ENCODE measurements around the gene PLRG1.
A peak's percentile ranks its signal among the peaks of the same experiment; 100 is the strongest.
"Not testable (repeated sequence)": the region's sequence is repeated elsewhere in the genome, so short reads cannot be mapped to it uniquely, and the experiment has no call there.

Gene PLRG1

DNA sequence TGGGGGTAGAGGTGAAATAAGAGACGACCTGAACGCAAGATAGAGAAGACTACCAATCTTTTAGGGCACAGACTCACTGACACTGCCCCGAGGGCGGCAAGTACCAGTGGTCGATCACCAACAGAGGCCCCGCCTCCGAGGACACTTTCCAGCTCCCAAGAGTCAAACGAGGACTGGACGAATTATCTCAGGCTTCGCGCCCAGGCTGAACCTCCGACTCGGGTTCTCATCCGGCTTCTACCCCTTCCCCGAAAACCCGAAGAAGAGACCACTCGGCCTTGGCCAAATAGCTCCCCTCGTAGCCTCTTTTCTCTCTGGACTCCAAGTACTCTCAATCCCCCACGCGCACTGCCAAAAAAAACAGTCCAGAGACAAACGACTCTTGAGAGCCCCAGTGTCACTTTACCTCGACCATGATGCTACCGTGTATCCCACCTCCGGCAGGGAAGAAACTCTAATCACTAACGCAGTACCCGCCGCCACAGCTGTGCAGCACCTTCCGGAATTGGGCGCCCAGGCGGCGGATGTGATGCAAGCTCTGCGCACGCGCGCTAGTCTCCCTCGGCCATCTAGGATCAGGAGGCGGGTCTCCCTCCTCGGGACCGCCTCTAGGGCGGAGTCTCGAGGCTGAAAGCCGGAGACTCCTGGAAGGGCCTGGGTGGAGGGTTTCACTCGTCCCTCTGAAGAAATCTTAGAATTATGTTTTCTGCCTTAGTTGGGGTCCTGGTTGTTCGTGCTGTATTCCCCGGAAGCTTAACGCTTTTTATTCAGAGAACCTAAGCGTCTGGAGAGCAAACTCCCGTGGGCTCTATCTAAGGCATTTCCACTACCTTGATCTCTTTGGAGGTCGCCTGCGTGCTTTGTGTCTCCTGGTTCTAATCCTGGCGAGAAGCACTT lies at the start of gene PLRG1:
PLRG1 (minus strand) TSS at position 507 of the 897 bp plus-strand sequence; CDS start at position 415, 92 bp downstream.
- peak; percentile 90 for DNase-seq

DNA sequence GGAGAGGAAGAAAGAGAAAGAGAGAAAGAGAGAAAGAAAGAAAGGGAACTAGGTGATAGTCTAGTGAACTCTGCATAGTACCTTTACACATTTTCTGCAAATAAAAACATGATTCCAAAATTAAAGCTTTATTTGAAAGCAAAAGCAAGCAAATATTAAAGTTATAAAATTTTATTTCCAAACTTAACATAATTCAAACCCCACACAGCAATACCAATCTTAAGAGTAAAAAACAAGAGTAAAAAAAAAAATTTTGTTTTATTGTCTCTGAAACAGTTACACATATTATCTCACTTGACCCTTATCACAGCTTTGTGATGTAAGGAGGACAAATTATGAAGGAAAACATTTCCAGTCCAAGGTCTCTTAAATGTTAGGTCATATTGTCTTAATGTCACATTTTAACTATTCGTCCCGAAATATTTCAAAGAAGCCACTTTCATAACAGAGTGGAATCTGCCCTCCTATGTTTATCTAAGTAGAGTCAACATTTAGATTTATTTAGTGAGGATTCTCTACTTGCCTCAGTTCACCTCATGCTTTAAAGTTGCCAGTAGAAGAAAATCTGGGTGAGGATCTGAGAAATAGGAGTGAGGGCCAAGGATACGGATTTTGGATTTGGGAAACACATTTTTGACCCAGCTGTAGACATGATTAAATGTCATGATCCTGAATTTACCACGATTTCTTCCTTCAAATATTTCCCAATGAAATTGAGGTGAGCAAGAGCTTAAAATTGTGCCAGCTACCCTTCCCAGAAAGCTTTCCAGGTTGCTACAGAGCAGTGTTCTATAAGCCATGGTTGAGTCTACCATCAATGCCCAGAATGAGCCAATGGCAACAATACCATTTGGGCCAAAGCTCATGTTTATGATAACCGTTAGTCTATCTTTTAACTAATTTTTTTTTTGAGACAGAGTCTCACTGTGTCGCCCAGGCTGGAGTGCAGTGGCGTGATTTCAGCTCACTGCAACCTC lies 47.9 kb upstream of the PLRG1 start:
- no peak for DNase-seq

DNA sequence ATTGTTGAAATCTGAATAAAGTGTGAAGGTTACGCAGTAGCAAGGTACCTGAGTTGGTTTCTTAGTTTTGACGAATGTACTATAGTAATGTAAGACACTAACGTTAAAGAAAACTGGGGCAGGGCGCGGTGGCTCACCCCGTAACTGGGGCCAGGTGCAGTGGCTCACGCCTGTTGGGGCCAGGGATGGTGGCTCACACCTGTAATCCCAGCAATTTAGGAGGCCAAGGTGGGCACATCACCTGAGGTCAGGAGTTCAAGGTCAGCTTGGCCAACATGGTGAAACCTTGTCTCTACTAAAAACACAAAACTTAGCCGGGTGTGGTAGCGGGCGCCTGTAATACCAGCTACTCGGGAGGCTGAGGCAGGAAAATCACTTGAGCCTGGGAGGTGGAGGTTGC lies 47.1 kb upstream of the PLRG1 start:
- not testable (repeated sequence) for DNase-seq

- DNase-seq: peak; percentile 14
These were observed 45.6 kb upstream of the PLRG1 start for GRCh38 chr4:154595807-154596206.

DNA sequence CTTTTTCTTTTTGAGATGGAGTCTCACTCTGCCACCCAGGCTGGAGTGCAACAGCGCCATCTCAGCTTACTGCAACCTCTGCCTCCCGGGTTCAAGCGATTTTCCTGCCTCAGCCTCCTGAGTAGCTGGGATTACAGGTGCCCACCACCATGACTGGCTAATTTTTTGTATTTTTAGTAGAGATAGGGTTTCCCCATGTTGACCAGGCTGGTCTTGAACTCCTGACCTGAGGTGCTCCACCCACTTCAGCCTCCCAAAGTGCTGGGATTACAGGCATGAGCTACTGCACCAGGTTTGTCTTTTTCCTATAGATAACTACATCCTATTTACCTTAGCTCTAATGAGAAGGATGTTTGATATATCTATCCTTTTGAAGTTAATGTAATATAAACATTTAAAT lies 44.1 kb upstream of the PLRG1 start:
- DNase-seq: not testable (repeated sequence)

DNA sequence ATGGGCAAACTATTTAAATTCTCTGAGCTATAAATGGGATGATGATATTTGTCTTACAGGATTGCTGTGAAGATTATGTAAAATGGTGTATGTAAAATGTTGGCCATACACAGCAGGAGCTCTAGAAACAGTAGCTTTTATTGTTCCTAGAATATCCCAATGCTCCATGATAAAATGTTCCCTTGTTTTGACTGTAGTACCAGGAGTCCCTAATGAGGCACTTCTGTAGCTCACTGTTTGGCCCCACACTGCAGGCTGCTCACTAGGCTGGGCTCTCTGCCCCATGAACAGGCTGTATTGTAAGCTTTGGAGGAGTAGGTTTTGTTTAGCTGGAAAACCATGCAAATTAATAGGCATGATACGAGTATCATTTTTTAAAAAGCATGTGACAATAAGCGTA lies 43.7 kb upstream of the PLRG1 start:
- no peak for DNase-seq

DNA sequence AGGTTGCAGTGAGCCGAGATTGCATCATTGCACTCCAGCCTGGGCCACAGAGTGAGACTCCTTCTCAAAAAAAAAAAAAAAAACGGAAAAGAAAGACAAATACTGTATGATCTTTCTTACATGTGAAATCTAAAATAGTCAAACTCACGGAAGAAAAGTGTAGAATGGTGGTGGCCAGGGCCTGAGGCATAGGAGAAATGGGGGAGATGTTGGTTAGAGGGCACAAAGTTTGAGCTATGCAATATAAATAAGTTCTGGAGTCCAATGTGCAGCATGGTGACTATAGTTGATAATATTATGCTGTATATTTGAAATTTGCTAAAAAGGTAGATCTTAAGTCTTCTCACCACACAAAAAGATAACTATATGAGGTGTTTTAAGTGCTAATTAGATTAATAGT lies 41.7 kb upstream of the PLRG1 start:
- no peak for DNase-seq

GRCh38 chr4:154590329-154591006 lies 40.3 kb upstream of the PLRG1 start, which contains the start of gene FGA:
FGA (minus strand) TSS chr4:154590742; CDS start chr4:154590687, 55 bp downstream.
- DNase-seq: peak; percentile 32

DNA sequence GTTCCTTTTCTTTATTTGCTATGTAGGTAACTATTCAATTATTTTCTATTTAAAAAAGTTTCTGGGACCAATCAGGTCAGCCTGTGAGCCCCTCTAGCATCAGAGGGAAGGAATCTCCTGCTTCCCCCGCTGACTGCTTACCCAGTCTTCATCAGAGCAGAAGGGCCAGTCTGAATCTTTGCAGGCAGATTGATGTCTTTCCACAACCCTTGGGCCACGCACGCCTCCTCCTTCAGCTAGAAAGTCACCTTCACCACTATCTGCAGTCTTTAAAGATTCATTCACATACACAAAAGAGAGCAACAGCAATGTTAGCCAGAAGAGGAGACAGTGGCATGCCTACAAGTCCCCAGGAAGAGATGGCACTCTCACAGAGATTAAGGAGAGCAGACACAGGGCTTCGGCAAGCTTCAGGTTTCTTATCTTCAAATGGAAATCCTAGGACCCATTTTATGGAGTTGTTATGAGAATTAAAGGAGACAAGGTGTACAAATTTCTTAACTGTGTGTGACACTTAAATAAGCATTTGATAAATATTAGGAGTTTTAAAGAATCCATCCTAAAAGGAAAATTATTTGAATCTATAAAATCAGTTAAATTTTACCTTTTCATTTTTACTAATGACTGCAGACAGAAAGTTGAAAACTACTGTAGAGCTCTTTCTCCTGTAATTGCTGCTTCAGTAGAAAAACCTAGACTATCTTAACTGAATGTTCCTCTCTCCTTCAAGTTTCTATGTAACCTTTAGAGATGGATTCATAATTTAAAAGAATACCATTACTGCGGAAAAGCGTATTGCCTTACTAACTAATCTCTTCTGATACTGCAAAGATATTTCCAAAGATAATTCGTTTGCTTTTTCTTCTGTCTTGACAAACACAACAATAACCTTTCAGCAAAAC lies 39.3 kb upstream of the PLRG1 start:
- no peak for DNase-seq

DNA sequence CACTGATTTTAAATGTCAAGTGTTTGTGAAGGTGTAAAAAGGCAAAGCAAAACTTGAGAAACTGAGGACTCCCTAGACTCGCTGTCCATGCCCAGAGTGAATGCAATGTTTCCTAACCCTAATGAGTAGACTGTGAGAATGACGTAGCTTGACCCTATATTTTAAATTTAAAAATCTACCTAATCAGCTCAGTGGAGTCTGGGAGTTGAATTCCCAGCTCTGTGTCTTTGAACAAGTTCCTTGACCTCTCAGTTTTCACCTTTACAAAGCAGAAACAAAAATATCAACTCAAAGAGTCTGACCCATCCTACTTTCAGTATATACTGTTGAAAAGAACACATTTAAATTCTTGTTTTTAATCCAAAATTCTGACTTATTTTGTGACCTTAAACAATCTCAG lies 38.0 kb upstream of the PLRG1 start:
- DNase-seq: no peak

GRCh38 chr4:154586296-154587033 lies 36.3 kb upstream of the PLRG1 start:
- no peak for DNase-seq

DNA sequence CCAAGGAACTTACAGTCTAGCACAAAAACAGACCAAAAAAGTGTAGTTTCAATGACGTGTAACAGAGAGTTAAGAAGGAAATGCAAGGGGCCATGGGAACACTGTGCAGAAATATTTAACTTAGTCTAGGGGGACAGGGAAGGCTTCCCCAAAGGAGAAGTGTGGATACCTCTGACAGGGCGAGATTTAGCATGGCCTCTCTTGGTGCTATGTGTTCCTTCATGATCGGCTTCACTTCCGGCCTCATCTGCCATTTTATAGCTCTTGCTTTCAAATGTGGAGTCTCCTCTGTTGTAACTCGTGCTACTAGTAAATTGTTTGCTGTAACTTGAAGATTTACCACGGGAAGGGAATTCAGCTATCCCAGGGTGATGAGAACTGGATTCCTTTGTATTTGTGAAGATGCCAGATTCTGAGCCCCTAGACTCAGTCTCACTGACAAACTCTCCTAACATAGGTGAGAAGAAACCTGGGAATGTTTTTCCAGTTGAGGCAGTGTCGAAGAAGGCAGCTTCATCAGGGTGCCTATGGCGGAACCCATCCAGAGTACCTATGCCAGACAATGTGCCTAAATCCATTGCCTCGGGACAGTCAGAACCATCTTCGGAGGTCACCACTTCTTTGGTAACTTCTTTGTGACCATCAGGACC lies 35.3 kb upstream of the PLRG1 start:
- DNase-seq: no peak

DNA sequence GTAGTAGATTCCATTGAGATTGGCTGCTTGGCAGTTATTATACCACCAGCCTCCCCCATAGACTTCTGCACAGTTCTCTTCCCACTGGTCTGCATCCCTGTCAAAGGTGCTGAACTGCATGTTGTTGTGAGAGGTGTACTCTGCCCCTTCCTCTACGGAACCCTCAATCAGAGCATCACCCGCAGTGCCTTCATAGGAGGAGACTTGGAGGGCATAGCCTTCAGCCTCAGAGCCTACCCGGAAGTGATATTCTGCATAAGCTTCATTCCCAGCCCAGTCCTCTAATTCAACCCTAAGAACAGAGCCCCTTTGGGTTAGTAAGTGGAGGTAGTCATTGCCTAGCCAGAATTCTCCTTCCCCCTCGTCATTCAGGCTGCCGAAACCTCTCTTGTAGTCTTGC lies 34.1 kb upstream of the PLRG1 start:
- no peak for DNase-seq

DNA sequence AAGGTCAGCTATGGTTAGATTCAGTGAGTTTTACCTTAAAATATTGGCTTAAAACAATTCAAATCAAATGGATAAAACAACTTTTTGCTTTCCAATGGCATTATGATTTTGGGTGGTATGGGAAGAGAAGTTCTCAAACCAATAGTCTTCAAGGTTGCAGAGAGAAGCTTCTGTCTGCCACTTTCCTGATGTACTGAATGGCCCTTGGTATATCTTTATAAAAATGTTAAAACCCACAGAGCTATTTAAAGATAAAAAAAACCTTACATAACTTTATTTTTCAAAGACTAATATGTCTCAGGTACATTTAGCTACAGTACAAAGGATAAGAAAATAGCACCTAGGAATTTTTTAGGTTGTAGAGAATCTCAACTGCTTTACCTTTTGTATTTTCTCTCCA lies 33.5 kb upstream of the PLRG1 start:
- DNase-seq: no peak

DNA sequence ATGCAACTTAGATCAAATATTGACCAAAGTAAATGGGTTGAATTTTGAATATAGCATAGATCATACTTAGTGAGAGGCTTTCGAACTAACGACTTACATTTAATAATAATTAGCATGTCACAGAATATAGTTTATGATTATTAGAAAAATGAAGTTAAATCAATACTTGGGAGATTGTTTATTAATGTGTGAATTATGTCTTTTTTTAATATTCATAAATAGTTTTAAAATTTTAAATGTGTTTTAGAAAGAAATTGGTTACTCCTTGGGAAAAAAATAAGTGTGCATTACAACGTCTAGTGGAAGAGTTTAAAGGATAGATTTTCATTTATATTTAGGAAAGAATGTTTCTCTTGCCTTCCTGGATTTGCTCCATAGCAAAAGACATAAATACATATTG lies 33.0 kb upstream of the PLRG1 start:
- no peak for DNase-seq

DNA sequence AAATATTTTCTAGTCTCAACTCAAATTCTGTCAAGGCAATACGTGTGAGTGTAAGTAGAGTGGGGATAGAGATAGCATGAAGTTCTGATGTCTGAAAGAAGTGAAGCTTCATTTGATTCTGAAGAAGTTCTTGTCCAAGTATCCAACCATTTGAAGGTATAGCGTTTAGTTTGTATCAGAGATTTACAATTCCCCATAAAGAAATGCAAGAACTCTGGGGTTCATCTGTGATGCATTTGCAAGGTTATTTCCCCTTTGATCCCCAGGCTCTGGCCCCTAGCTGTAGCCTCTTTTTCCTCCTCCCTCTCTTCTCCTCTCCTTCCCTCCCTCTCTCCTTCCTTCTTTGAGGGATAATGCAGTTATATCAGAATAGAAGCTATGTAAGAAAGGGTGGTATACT lies 32.5 kb upstream of the PLRG1 start:
- no peak for DNase-seq

DNA sequence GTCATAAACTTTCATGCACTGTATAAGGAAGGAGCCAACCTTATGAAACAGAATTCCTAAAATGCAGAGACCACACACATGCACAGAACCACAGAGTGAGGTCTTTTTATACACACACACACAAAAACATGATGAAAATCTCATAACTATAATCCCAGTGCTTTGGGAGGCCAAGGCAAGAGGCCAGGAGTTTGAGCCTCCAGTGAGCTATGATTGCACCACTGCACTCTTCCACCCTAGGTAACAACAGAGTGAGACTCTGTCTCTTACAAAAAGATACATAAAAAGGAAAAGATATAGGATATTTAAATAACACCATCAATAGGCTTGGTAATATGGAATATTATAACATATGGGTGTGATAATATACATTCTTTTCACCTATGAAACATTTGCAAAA lies 29.7 kb upstream of the PLRG1 start:
- DNase-seq: no peak

DNA sequence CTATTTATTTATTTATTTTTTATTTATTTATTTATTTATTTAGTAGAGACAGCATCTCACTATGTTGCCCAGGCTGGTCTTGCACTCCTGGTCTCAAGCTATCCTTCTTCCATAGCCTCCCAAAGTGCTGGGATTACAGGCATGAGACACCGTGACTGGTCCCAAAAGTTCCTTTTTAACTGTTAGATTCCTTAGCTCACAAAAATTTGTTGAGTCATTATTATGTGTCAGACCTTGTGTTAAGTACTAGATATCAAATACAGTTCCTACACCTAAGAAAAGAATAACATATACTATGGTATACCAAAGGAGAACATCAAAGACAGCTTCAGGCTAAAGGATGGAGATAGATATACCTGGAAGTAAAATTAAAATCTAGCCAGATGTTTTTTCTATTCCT lies 28.7 kb upstream of the PLRG1 start:
- no peak for DNase-seq

- no peak for DNase-seq
These were observed 27.1 kb upstream of the PLRG1 start for GRCh38 chr4:154577324-154577723.

DNA sequence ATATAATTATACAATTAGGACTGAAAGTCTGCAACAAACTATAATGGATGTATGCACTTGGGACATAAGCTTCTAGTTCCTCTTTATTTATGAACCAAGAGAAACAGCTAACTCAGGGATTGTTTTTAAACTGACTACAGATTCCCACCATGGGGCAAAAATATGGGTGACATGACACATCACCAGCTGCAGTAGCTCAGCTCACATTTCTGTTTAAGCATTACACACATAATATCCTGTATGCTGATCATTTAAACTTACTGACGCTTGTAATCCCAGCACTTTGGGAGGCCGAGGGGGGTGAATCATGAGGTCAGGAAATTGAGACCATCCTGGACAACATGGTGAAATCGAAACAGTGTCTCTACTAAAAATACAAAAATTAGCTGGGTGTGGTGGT lies 24.1 kb upstream of the PLRG1 start:
- no peak for DNase-seq

All from kidney glomerular epithelial cell (primary cell).